GM19438 (cell line): ENCODE results near the gene VSIG2.
A peak's percentile ranks its signal among the peaks of the same experiment; 100 is the strongest.

Experiments
- ATAC-seq: cut with Tn5 transposase; IDR thresholded peaks from one replicate; pipeline ENCODE4 v1.9.1; 2021; ENCODE audit warnings: low read depth; ENCODE audit not compliant: unreplicated experiment

The VSIG2 gene

GRCh38 chr11:124725719-124726105 is 26.3 kb downstream of the VSIG2 start:
- ATAC-seq = peak; percentile 10

GRCh38 chr11:124724979-124725718 is 26.9 kb downstream of the VSIG2 start:
- ATAC-seq = peak; percentile 95

- ATAC-seq = no peak
Measured at GRCh38 chr11:124722176-124722575, 29.9 kb downstream of the VSIG2 start.

GRCh38 chr11:124719534-124719933 is 32.5 kb downstream of the VSIG2 start:
- no peak for ATAC-seq

- ATAC-seq = no peak
Measured at GRCh38 chr11:124718801-124719200, 33.3 kb downstream of the VSIG2 start.

GRCh38 chr11:124717786-124718651 is 34.0 kb downstream of the VSIG2 start:
- peak; percentile 47 for ATAC-seq

GRCh38 chr11:124717421-124717785 is 34.7 kb downstream of the VSIG2 start:
- ATAC-seq = peak; percentile 54

GRCh38 chr11:124716591-124716990 is 35.5 kb downstream of the VSIG2 start:
- no peak for ATAC-seq

- ATAC-seq = no peak
Measured at GRCh38 chr11:124712392-124712791, 39.7 kb downstream of the VSIG2 start.

GRCh38 chr11:124707829-124708228 is 44.2 kb downstream of the VSIG2 start:
- no peak for ATAC-seq

GRCh38 chr11:124700028-124700427 is 52.0 kb downstream of the VSIG2 start:
- ATAC-seq = no peak

- no peak for ATAC-seq
Measured at GRCh38 chr11:124699547-124699946, 52.5 kb downstream of the VSIG2 start.
